SW480 (cell line): ENCODE results near the gene DNAJB13.

ENCODE experiments used
- DNase-seq: peaks from one replicate; pipeline ENCODE4 v3.0.0-alpha.2; 2016; ENCODE audit warnings: low spot score

Gene DNAJB13

GRCh38 chr11:74015919-74016684 lies 65.3 kb downstream of the DNAJB13 start:
- no peak for DNase-seq

GRCh38 chr11:74017631-74018030 lies 66.8 kb downstream of the DNAJB13 start:
- no peak for DNase-seq

GRCh38 chr11:74018331-74019005 lies 67.6 kb downstream of the DNAJB13 start:
- no peak for DNase-seq

GRCh38 chr11:74019104-74019738 lies 68.4 kb downstream of the DNAJB13 start:
- DNase-seq: no peak

GRCh38 chr11:74019860-74020259 lies 69.0 kb downstream of the DNAJB13 start:
- no peak for DNase-seq
